ENCODE results near the gene SYT8. TPM values are rescaled to one million over a fixed set of nuclear protein-coding genes. Genes with fewer than 3 reads are reported as not detected.
A peak's percentile ranks its signal among the peaks of the same experiment; 100 is the strongest.

SYT8 gene
- total RNA-seq, 1 donor from 2014 or later: 7.3 TPM

DNA sequence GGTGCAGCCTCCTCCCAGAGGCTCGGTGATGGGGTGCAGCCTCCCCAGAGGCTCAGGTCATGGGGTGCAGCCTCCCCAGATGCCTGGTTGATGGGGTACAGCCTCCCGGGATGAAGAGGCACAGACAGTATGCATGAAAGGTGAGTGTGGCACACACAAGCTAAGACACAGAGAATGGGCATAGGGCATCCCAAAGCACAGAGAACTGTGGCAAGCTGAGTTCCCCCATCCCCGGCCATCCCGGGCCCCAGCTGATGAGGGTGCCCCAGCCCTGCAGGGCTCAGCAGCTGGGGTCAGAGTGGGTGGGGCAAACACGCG lies 4.8 kb upstream of the SYT8 start:
- H3K9me3 Mint-ChIP-seq (ENCODE audit: low read depth): no peaks in the 10 kb centered on the region
- DNase-seq (ENCODE audit: low spot score): no peak
- H3K36me3 Mint-ChIP-seq (ENCODE audit: low read depth): no peaks in the 10 kb centered on the region
- H3K27ac Mint-ChIP-seq (ENCODE audit: unreplicated experiment): peak overlapping the region; percentile 98
- no peak overlapping the region for H3K4me3 Mint-ChIP-seq (ENCODE audit: unreplicated experiment)
- H3K27me3 Mint-ChIP-seq (ENCODE audit: low read depth): no peaks in the 10 kb centered on the region
- TF ChIP-seq, protein P1, sequence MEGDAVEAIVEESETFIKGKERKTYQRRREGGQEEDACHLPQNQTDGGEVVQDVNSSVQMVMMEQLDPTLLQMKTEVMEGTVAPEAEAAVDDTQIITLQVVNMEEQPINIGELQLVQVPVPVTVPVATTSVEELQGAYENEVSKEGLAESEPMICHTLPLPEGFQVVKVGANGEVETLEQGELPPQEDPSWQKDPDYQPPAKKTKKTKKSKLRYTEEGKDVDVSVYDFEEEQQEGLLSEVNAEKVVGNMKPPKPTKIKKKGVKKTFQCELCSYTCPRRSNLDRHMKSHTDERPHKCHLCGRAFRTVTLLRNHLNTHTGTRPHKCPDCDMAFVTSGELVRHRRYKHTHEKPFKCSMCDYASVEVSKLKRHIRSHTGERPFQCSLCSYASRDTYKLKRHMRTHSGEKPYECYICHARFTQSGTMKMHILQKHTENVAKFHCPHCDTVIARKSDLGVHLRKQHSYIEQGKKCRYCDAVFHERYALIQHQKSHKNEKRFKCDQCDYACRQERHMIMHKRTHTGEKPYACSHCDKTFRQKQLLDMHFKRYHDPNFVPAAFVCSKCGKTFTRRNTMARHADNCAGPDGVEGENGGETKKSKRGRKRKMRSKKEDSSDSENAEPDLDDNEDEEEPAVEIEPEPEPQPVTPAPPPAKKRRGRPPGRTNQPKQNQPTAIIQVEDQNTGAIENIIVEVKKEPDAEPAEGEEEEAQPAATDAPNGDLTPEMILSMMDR (IDR thresholded peaks at IDR 0.05): no peak
- peaks cover 81% of the 10 kb centered on the region for H3K4me1 Mint-ChIP-seq (ENCODE audit: low read depth)

DNA sequence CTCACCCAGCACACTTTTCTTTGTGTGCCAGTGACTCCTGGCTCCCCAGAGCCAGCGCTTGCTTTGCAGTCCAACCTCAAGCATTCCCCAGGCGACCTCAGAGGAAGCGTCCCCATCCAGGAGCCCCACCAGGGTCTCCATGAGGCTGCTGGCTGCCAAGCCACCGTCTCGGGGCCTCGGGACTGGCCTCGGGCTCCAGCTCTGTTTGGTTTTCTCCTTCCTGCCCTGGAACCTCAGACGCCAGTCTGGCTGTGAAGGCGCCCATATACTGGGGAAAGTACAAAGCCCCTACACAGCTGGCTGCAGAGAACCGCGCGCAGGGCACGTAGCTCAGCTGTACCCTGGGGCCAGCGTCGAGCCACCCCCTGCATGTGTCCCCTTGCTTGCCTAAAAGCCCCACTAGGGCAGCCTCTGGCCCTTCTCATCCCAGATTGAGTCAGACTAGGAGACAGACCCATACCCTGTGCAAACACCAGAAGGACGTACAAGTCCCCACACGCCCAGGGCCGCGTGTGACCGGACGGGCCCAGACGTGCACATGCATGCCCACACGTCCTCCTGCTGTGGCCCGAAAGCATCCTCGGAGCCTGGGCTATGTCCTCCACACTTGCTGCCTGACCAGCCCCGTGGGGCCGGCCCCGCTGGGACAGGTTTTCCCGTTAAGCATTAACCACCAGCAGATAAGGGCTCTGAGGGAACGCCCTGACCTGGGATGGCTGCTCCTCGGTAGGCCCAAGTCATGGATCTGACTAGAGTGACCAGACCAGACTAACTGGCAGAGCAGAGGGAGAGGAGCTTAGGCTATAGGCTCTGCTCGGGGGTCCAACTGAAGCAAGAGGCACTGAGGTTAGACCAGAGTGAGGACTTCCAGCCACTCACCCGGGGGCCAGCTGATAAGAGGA lies 4.2 kb upstream of the SYT8 start:
- no peaks in the 10 kb centered on the region for H3K9me3 Mint-ChIP-seq (ENCODE audit: low read depth)
- H3K27ac Mint-ChIP-seq (ENCODE audit: unreplicated experiment): peak overlapping the region; percentile 98
- H3K27me3 Mint-ChIP-seq (ENCODE audit: low read depth): no peaks in the 10 kb centered on the region
- H3K4me3 Mint-ChIP-seq (ENCODE audit: unreplicated experiment): no peak overlapping the region
- H3K36me3 Mint-ChIP-seq (ENCODE audit: low read depth): no peaks in the 10 kb centered on the region
- TF ChIP-seq, protein P1 (IDR thresholded peaks at IDR 0.05): no peak
- peaks cover 80% of the 10 kb centered on the region for H3K4me1 Mint-ChIP-seq (ENCODE audit: low read depth)
- no peak for DNase-seq (ENCODE audit: low spot score)

DNA sequence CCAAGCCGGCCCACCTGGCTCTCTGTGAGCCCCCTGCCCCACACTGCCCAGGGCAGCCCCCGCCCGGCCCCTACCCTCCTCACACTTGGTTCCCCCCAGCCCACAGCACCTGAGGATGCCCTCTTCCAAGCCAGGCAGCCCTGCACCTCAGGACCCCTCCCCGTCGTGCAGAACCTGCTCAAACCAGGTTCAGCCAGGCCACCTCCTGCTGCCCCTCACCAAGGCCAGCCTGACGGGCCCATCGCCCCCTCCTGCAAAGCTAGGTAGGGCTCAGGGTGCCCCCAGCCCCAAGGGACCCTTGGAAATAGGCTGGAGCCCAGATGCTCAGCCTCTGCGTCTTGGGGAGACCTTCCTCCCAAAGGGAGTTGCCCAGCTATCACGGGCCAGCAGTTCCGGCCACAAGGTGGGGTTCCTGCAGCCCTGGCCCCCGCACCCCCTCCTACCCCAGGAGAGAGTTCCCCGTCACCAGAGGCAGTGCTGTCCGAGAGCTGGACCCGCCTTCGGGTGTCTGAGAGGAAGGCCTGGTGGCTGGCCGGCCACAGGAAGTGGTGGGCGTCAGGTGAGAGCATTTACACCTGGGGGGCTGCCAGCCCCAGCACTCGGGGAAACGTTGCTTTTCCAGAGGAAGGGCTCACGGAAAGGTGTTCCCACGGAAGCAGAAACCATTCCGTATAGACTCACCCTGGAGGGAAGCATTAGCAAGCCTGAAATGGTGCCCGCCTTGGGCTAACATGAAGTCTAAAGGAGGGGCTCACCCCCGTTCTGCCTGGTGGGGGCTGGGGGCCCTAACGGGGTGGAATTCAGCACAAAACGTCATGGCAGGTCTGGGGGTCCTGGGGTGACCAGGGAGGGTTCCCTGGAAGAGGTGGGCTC lies 3.2 kb upstream of the SYT8 start:
- Mint-ChIP-seq H3K4me1 (ENCODE audit: low read depth) (peaks cover 72% of the 10 kb centered on the region), H3K36me3 (ENCODE audit: low read depth) (no peaks in the 10 kb centered on the region), H3K27ac (ENCODE audit: unreplicated experiment) (peak overlapping the region; percentile 66), H3K4me3 (ENCODE audit: unreplicated experiment) (no peak overlapping the region), H3K27me3 (ENCODE audit: low read depth) (no peaks in the 10 kb centered on the region), H3K9me3 (ENCODE audit: low read depth) (no peaks in the 10 kb centered on the region)
- no peak for DNase-seq (ENCODE audit: low spot score)
- TF ChIP-seq, protein P1 (IDR thresholded peaks at IDR 0.05): no peak

DNA sequence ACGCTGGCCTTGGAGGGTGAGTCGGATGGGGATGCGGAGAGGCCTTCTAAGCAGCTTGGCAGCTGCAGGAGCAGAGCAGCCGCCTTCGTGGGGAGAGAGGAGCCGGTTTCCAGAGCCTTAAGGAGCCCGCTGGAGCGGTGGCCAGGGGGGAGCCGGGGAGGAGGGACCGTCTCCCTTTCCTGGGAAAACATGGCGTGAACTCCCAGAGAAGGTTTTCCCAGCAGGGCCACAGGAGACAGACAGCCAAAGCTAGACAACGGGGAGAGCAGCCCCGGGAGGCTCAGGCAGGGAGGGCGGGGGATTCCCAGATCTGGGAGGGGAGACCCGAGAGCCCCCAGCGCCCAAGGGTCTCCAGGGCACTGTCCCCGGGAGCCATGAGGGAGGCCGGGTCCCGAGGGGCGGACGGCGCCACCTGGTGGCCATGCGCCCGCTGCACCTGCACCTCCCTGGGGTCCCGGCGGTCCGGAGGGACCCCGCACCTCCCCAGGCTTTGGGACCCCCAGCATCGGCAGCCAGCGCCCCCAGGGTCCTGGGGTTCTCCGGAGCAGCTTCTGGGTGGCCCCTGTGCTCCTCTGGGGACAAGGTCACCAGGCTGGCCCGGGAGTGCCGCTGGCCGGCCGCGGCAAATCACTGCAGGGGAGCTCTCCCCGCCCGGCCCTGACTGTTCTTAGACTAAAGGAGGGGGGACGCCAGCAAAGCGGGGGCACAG lies 2.4 kb upstream of the SYT8 start:
- Mint-ChIP-seq H3K4me3 (ENCODE audit: unreplicated experiment) (no peak overlapping the region), H3K4me1 (ENCODE audit: low read depth) (peaks cover 64% of the 10 kb centered on the region), H3K27ac (ENCODE audit: unreplicated experiment) (peak overlapping the region; percentile 66), H3K36me3 (ENCODE audit: low read depth) (no peaks in the 10 kb centered on the region), H3K9me3 (ENCODE audit: low read depth) (no peaks in the 10 kb centered on the region), H3K27me3 (ENCODE audit: low read depth) (no peaks in the 10 kb centered on the region)
- no peak for DNase-seq (ENCODE audit: low spot score)
- TF ChIP-seq, protein P1 (IDR thresholded peaks at IDR 0.05): peak; percentile 100

- no peaks in the 10 kb centered on the region for H3K9me3 Mint-ChIP-seq (ENCODE audit: low read depth)
- H3K36me3 Mint-ChIP-seq (ENCODE audit: low read depth): no peaks in the 10 kb centered on the region
- no peak for DNase-seq (ENCODE audit: low spot score)
- TF ChIP-seq, protein P1 (IDR thresholded peaks at IDR 0.05): no peak
- H3K27ac Mint-ChIP-seq (ENCODE audit: unreplicated experiment): no peak overlapping the region
- peaks cover 58% of the 10 kb centered on the region for H3K4me1 Mint-ChIP-seq (ENCODE audit: low read depth)
- H3K27me3 Mint-ChIP-seq (ENCODE audit: low read depth): no peaks in the 10 kb centered on the region
- H3K4me3 Mint-ChIP-seq (ENCODE audit: unreplicated experiment): no peak overlapping the region
Measured at GRCh38 chr11:1832920-1833295, 1.9 kb upstream of the SYT8 start.
